HEK293 (cell line): ENCODE measurements around the gene PCBD2.

Source experiments
- CTCF ChIP-seq: fragments of 450-650 bp; formaldehyde crosslinking; IDR thresholded peaks from 2 replicates; pipeline ENCODE4 v1.5.1; 2016; ENCODE audit warnings: missing biosample characterization, missing genetic modification characterization
- REST ChIP-seq: fragments of 450-650 bp; formaldehyde crosslinking; IDR thresholded peaks from 2 replicates; pipeline ENCODE4 v1.5.1; 2016; ENCODE audit warnings: missing biosample characterization, missing genetic modification characterization
- ZNF174 ChIP-seq: fragments of 450-650 bp; formaldehyde crosslinking; IDR thresholded peaks from 2 replicates; pipeline ENCODE4 v1.5.0; 2017; ENCODE audit warnings: missing biosample characterization, mild to moderate bottlenecking, missing genetic modification characterization
- ZNF558 ChIP-seq: fragments of 450-650 bp; formaldehyde crosslinking; IDR thresholded peaks from 2 replicates; pipeline ENCODE4 v1.5.1; 2016; ENCODE audit warnings: missing biosample characterization, missing genetic modification characterization

- no peak for TF ChIP-seq CTCF (tag by site-specific recombination)
- no peak for TF ChIP-seq ZNF174
- no peak for TF ChIP-seq ZNF558 (tag by site-specific recombination)
- no peak for TF ChIP-seq REST (tag by site-specific recombination)
These were observed 12.6 kb upstream of the PCBD2 start for GRCh38 chr5:134892282-134892681.
